ENCODE measurements around the gene AKNAD1. TPM values are rescaled to one million over a fixed set of nuclear protein-coding genes. Genes with fewer than 3 reads are reported as not detected.

The AKNAD1 gene
- polyA plus RNA-seq, 1 of the 3 experiments (the other 2 are of a cell fraction), result 0.71 TPM

DNA sequence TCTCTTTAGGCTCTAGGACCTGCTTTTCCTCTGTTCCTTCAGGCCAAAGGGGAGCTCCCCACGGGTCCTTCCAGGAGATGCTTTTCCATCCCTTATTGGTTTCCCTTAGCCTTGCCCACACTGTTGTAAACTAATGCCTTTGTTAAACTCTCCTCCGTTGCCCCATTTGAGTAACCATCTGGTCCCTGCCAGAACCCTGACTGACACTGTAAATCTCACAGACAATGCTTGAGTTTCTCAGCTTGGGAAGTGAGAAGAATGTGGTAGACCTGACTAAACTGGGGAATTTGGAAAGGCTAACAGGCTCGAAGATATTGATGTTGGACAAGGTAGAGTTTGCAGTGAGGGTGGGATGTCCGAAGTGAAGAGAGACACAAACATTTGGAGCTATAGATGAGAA lies 11.4 kb downstream of the AKNAD1 start:
- Histone ChIP-seq H3K9ac (no peak overlapping the region), H2AFZ (ENCODE audit: low read depth) (no peak overlapping the region), H3K9me2 (no peaks in the 10 kb centered on the region), H4K20me1 (ENCODE audit: insufficient read depth) (no peaks in the 10 kb centered on the region), H3K36me3 (replicated peaks in 1 of 2; ENCODE audit: control insufficient read depth in 1 of 2, insufficient read depth in 2 of 2, low read length in 1 of 2) (no peaks in the 10 kb centered on the region), H3K27me3 (ENCODE audit: insufficient read depth) (no peaks in the 10 kb centered on the region), H3K4me1 (ENCODE audit: control insufficient read depth in 1 of 2, insufficient read depth in 2 of 2, low read depth in 1 of 2, low read length in 1 of 2) (no peaks in the 10 kb centered on the region; a peak in 1 of 4 replicates), H3K4me2 (no peak overlapping the region), H3K9me3 (no peaks in the 10 kb centered on the region), H3K27ac (ENCODE audit: low read depth in 2 of 2, low read length in 1 of 2) (no peak overlapping the region), H3F3A (replicated peaks; ENCODE audit: insufficient read depth) (no peaks in the 10 kb centered on the region), H3K4me3 (ENCODE audit: low read depth in 2 of 2, low read length in 1 of 2) (no peak overlapping the region), H3K79me2 (ENCODE audit: insufficient read depth) (no peaks in the 10 kb centered on the region)
- POLR2A ChIA-PET, result no interaction called here
- TF ChIP-seq NRF1 (IDR thresholded peaks at IDR 0.05; ENCODE audit: low read depth, low read length), result no peak
- TF ChIP-seq MEF2A (IDR thresholded peaks at IDR 0.05; ENCODE audit: borderline replicate concordance, low read depth), result no peak
- TF ChIP-seq, protein P1, sequence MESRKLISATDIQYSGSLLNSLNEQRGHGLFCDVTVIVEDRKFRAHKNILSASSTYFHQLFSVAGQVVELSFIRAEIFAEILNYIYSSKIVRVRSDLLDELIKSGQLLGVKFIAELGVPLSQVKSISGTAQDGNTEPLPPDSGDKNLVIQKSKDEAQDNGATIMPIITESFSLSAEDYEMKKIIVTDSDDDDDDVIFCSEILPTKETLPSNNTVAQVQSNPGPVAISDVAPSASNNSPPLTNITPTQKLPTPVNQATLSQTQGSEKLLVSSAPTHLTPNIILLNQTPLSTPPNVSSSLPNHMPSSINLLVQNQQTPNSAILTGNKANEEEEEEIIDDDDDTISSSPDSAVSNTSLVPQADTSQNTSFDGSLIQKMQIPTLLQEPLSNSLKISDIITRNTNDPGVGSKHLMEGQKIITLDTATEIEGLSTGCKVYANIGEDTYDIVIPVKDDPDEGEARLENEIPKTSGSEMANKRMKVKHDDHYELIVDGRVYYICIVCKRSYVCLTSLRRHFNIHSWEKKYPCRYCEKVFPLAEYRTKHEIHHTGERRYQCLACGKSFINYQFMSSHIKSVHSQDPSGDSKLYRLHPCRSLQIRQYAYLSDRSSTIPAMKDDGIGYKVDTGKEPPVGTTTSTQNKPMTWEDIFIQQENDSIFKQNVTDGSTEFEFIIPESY (IDR thresholded peaks at IDR 0.05; ENCODE audit: borderline replicate concordance, low read depth), result no peak
- TF ChIP-seq FOXM1 (IDR thresholded peaks at IDR 0.05; ENCODE audit: low read depth), result no peak
- TF ChIP-seq POLR2AphosphoS5 (IDR thresholded peaks at IDR 0.05; ENCODE audit: low read depth, low read length), result no peak
- TF ChIP-seq, protein P2, sequence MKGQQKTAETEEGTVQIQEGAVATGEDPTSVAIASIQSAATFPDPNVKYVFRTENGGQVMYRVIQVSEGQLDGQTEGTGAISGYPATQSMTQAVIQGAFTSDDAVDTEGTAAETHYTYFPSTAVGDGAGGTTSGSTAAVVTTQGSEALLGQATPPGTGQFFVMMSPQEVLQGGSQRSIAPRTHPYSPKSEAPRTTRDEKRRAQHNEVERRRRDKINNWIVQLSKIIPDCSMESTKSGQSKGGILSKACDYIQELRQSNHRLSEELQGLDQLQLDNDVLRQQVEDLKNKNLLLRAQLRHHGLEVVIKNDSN (IDR thresholded peaks at IDR 0.05; ENCODE audit: borderline replicate concordance, low read depth), result no peak
- no peak for TF ChIP-seq GATA2 (CRISPR knock-in tag; IDR thresholded peaks at IDR 0.05)
- no peak for TF ChIP-seq NFIC (IDR thresholded peaks at IDR 0.05; ENCODE audit: borderline replicate concordance)
- TF ChIP-seq, protein P3, sequence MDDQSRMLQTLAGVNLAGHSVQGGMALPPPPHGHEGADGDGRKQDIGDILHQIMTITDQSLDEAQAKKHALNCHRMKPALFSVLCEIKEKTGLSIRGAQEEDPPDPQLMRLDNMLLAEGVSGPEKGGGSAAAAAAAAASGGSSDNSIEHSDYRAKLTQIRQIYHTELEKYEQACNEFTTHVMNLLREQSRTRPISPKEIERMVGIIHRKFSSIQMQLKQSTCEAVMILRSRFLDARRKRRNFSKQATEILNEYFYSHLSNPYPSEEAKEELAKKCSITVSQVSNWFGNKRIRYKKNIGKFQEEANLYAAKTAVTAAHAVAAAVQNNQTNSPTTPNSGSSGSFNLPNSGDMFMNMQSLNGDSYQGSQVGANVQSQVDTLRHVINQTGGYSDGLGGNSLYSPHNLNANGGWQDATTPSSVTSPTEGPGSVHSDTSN (IDR thresholded peaks at IDR 0.05), result no peak
- TF ChIP-seq, protein P4, sequence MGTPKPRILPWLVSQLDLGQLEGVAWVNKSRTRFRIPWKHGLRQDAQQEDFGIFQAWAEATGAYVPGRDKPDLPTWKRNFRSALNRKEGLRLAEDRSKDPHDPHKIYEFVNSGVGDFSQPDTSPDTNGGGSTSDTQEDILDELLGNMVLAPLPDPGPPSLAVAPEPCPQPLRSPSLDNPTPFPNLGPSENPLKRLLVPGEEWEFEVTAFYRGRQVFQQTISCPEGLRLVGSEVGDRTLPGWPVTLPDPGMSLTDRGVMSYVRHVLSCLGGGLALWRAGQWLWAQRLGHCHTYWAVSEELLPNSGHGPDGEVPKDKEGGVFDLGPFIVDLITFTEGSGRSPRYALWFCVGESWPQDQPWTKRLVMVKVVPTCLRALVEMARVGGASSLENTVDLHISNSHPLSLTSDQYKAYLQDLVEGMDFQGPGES (IDR thresholded peaks at IDR 0.05; ENCODE audit: low read depth, low read length), result no peak
- no peak for TF ChIP-seq EP300 (IDR thresholded peaks at IDR 0.05; ENCODE audit: borderline replicate concordance in 1 of 2, low read depth in 1 of 2, low read length in 1 of 2)
- no peak for TF ChIP-seq FOSL2 (IDR thresholded peaks at IDR 0.05; ENCODE audit: borderline replicate concordance, low read depth)
- no peak for DNase-seq
- 67% methylated on average over 4 of the region's 4 CpGs for WGBS (ENCODE audit: low lambda C conversion rate)
- CTCF ChIA-PET, result interaction anchor here (0.6 to 2.9 kb wide), 3 partner anchors 11 to 85 kb away, joined by 3 to 9 read pairs (median 3); no protein-coding TSS in a partner anchor
